OCI-LY7 (cell line): ENCODE results near the gene MPL. TPM values are rescaled to one million over a fixed set of nuclear protein-coding genes. Genes with fewer than 3 reads are reported as not detected.
A peak's percentile ranks its signal among the peaks of the same experiment; 100 is the strongest.

Experiments
- BruUV-seq: library from RNA; stranded (reverse); fragments of 400-500 nt; replicated peaks from 2 replicates; lab custom pipeline; 2021; lab: Mats Ljungman, UMichigan
- CTCF ChIA-PET: fragments of 300-600 bp; sonication (Branson Sonifier 250); formaldehyde crosslinking; loops from one replicate; lab custom pipeline; 2022; ENCODE audit warnings: antibody characterized with exemption; ENCODE audit not compliant: unreplicated experiment; lab: Charles Lee
- POLR2A ChIA-PET: fragments of 300-600 bp; sonication (Branson Sonifier 250); formaldehyde crosslinking; loops from one replicate; lab custom pipeline; 2022; ENCODE audit warnings: antibody characterized with exemption; lab: Charles Lee
- DNase-seq: peaks from one replicate; pipeline ENCODE4 v3.0.0-alpha.2; 2015; ENCODE audit warnings: low spot score
- H2AFZ ChIP-seq: fragments of 200-600 bp; sonication (generic), shearing (Covaris generic); 2 replicates; pipeline ENCODE4 v1.6.1; 2014; ENCODE audit warnings: mild to moderate bottlenecking, antibody characterized with exemption, low read length, moderate library complexity
- H3K27ac ChIP-seq: fragments of 200-600 bp; sonication (generic); 2 replicates; pipeline ENCODE4 v1.5.1; 2014; ENCODE audit warnings: mixed run types, low read depth, mild to moderate bottlenecking, moderate library complexity, low read length, inconsistent platforms; ENCODE audit not compliant: poor library complexity, severe bottlenecking
- H3K36me3 ChIP-seq: fragments of 200-600 bp; sonication (generic); 2 replicates; pipeline ENCODE4 v1.6.1; 2014; ENCODE audit warnings: mild to moderate bottlenecking, antibody characterized with exemption, low read length, moderate library complexity, mixed read lengths; ENCODE audit not compliant: insufficient read depth
- H3K4me1 ChIP-seq: fragments of 200-600 bp; sonication (generic); 2 replicates; pipeline ENCODE4 v1.5.1; 2014; ENCODE audit warnings: mild to moderate bottlenecking, low read length; ENCODE audit not compliant: insufficient read depth, poor library complexity, severe bottlenecking
- H3K4me2 ChIP-seq: fragments of 200-600 bp; sonication (generic); 2 replicates; pipeline ENCODE4 v1.6.1; 2014; ENCODE audit warnings: mild to moderate bottlenecking, low read length
- H3K4me3 ChIP-seq: fragments of 200-600 bp; sonication (generic); 2 replicates; pipeline ENCODE4 v1.5.1; 2014; ENCODE audit warnings: mild to moderate bottlenecking, low read depth, low read length; ENCODE audit not compliant: poor library complexity, severe bottlenecking
- H3K79me2 ChIP-seq: fragments of 200-600 bp; sonication (generic); 2 replicates; pipeline ENCODE4 v1.6.1; 2016; ENCODE audit warnings: low read depth, mild to moderate bottlenecking, low read length, moderate library complexity, mixed read lengths; ENCODE audit not compliant: insufficient read depth
- H3K9me2 ChIP-seq: fragments of 200-600 bp; sonication (generic); 2 replicates; pipeline ENCODE4 v1.6.1; 2016; ENCODE audit warnings: mild to moderate bottlenecking, low read length, mixed read lengths; ENCODE audit not compliant: insufficient read depth
- H3K9me3 ChIP-seq: fragments of 200-600 bp; sonication (generic); 2 replicates; pipeline ENCODE4 v1.6.1; 2014; ENCODE audit warnings: mild to moderate bottlenecking, mixed run types, low read length, mixed read lengths
- H4K20me1 ChIP-seq: fragments of 200-600 bp; sonication (generic); 2 replicates; pipeline ENCODE4 v1.6.1; 2014; ENCODE audit warnings: mild to moderate bottlenecking, antibody characterized with exemption, low read length, moderate library complexity, mixed read lengths; ENCODE audit not compliant: insufficient read depth
- EZH2phosphoT487 ChIP-seq: fragments of 200-600 bp; sonication (generic); IDR thresholded peaks from 2 replicates; pipeline ENCODE4 v1.6.1; 2018; ENCODE audit warnings: low read depth, borderline replicate concordance, mild to moderate bottlenecking, mixed run types, antibody characterized with exemption, low read length, moderate library complexity, mixed read lengths
- intact Hi-C: fragments of 100-400 bp; cut with micrococcal nuclease; formaldehyde crosslinking; loops from one replicate; pipeline ENCODE4 v1.10.0; 2022; ENCODE audit not compliant: unreplicated experiment
- total RNA-seq, 2 experiments: library from RNA; depleted of rRNA in 1 of 2; stranded (reverse); fragments of >200 nt in 1 of 2; shearing (Covaris generic) in 1 of 2; gene quantifications; 2 replicates each; pipeline ENCODE4 v1.2.3, GENCODE V29; 2014 to 2022
- TF ChIP-seq, protein P1 (sequence below): fragments of 200-600 bp; sonication (generic); conservative IDR thresholded peaks from 2 replicates; pipeline ENCODE4 v1.5.1; 2014; ENCODE audit warnings: mild to moderate bottlenecking, antibody characterized with exemption, low read length, moderate library complexity, mixed read lengths

Gene MPL
- total RNA-seq, 2 experiments from 2014 or later: not detected

DNA sequence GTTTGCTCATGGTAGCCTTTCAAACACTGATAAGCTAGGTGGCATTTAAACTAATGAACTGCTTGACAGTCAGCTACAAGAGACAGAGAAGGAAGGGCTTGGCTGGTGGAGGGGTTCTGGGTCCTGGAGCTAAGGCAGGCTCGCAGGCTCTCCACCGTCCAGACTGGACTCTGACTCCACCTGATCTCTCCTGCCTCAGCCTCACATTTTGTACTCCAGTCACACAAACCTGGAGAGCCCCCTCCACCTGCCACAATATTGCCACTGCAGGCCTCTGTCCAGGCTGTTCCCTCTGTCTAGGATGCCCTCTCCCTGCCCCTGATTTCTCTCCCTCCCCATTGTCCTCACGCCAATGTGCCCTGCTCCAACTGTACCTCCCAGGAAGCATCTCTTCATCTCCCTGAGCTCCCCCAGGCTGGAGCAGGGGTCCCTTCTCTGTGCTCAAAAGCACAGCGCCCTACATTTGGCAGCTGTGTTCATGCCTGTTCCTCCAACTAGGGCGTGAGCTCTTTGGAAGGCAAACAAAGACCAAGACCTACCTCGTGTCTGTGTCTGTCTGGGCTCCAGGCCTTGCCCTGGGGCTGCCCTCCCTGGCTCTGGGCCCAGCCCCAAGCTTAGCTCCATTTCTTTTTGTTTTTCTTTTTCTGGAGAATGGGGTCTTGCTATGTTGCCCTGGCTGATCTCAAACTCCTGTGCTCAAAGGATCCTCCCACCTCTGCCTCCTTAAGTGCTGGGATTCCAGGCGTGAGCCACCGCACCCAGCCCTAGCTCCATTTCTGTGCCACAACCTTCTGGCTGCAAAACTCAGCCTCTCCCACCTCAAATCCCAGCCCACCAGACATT is 33.9 kb upstream of the MPL start:
- DNase-seq: no peak
- H3K36me3 ChIP-seq: no peaks in the 10 kb centered on the region
- H3K4me2 ChIP-seq: no peak overlapping the region
- H3K9me3 ChIP-seq: no peaks in the 10 kb centered on the region
- H2AFZ ChIP-seq: no peak overlapping the region
- intact Hi-C loops: no loop called here
- H3K27ac ChIP-seq: no peak overlapping the region
- no peak for TF ChIP-seq EZH2phosphoT487
- TF ChIP-seq, protein P1, sequence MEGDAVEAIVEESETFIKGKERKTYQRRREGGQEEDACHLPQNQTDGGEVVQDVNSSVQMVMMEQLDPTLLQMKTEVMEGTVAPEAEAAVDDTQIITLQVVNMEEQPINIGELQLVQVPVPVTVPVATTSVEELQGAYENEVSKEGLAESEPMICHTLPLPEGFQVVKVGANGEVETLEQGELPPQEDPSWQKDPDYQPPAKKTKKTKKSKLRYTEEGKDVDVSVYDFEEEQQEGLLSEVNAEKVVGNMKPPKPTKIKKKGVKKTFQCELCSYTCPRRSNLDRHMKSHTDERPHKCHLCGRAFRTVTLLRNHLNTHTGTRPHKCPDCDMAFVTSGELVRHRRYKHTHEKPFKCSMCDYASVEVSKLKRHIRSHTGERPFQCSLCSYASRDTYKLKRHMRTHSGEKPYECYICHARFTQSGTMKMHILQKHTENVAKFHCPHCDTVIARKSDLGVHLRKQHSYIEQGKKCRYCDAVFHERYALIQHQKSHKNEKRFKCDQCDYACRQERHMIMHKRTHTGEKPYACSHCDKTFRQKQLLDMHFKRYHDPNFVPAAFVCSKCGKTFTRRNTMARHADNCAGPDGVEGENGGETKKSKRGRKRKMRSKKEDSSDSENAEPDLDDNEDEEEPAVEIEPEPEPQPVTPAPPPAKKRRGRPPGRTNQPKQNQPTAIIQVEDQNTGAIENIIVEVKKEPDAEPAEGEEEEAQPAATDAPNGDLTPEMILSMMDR: no peak
- BruUV-seq: no TSS peak
- ChIA-PET POLR2A (interaction anchor here (0.6 kb wide), 1 partner anchor 782 kb away, joined by 3 read pairs; no protein-coding TSS in a partner anchor), CTCF (interaction anchor here (0.6 kb wide), 1 partner anchor 78 kb away, joined by 3 read pairs; no protein-coding TSS in a partner anchor)
- peaks cover 13% of the 10 kb centered on the region for H3K4me1 ChIP-seq
- H3K4me3 ChIP-seq: no peak overlapping the region
- no peaks in the 10 kb centered on the region for H3K79me2 ChIP-seq
- no peaks in the 10 kb centered on the region for H3K9me2 ChIP-seq
- no peaks in the 10 kb centered on the region for H4K20me1 ChIP-seq

DNA sequence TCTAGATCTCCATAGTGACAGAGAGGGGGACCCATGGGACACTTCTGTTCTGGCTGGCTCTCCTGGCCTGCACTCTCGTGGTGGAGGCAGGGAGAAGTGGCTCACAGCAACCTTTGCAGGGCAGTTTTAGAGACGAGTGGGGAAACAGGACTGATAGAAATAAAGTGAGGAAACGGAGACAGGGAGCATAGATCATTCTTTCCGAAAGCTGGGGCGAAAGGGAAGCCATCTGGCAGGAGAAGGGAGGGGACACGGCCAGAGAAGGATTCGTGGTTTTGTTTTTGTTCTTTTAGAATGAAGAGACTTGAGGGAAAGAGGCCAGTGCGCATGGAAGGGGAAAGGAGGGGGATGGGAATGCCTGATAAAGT is 33.3 kb upstream of the MPL start:
- Histone ChIP-seq H3K36me3 (no peaks in the 10 kb centered on the region), H3K27ac (no peak overlapping the region), H3K4me3 (no peak overlapping the region), H3K79me2 (no peaks in the 10 kb centered on the region), H3K4me1 (peaks cover 13% of the 10 kb centered on the region), H3K4me2 (no peak overlapping the region), H3K9me3 (no peaks in the 10 kb centered on the region), H2AFZ (no peak overlapping the region), H4K20me1 (no peaks in the 10 kb centered on the region), H3K9me2 (no peaks in the 10 kb centered on the region)
- intact Hi-C loops: no loop called here
- BruUV-seq: no TSS peak
- POLR2A ChIA-PET: interaction anchor here (0.6 kb wide), 1 partner anchor 781 kb away, joined by 3 read pairs; no protein-coding TSS in a partner anchor
- CTCF ChIA-PET: no interaction called here
- DNase-seq: no peak
- no peak for TF ChIP-seq EZH2phosphoT487
- TF ChIP-seq, protein P1: no peak

DNA sequence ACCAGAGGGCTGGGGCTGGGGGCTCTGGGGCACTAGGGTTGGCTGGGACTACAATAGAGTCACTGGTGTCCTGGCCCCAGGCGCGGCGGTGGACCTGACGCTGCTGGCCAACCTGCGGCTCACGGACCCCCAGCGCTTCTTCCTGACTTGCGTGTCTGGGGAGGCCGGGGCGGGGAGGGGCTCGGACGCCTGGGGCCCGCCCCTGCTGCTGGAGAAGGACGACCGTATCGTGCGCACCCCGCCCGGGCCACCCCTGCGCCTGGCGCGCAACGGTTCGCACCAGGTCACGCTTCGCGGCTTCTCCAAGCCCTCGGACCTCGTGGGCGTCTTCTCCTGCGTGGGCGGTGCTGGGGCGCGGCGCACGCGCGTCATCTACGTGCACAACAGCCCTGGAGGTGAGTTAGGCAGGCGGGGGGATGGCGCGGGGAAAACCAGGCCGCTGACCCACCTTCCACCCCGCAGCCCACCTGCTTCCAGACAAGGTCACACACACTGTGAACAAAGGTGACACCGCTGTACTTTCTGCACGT is 32.8 kb upstream of the MPL start:
- no peaks in the 10 kb centered on the region for H3K79me2 ChIP-seq
- no peaks in the 10 kb centered on the region for H3K9me3 ChIP-seq
- peaks cover 13% of the 10 kb centered on the region for H3K4me1 ChIP-seq
- H4K20me1 ChIP-seq: no peaks in the 10 kb centered on the region
- no peak overlapping the region for H3K27ac ChIP-seq
- ChIA-PET POLR2A (no interaction called here), CTCF (no interaction called here)
- H3K4me3 ChIP-seq: no peak overlapping the region
- H3K36me3 ChIP-seq: no peaks in the 10 kb centered on the region
- no peak for DNase-seq
- no TSS peak for BruUV-seq
- TF ChIP-seq, protein P1: no peak
- H3K9me2 ChIP-seq: no peaks in the 10 kb centered on the region
- intact Hi-C loops: no loop called here
- H2AFZ ChIP-seq: no peak overlapping the region
- H3K4me2 ChIP-seq: peak overlapping the region; percentile 6; the same call in 1 of the 2 replicates
